ENCODE results near the gene SLC34A1.

SLC34A1 gene

GRCh38 chr5:177387405-177387804, 3.2 kb downstream of the SLC34A1 start:
- Histone ChIP-seq H3K9me2 (replicated peaks; ENCODE audit: insufficient read depth, low read length) (no peaks in the 10 kb centered on the region), H3K27ac (ENCODE audit: low read depth, low read length) (no peak overlapping the region), H3K36me3 (ENCODE audit: low read length) (no peaks in the 10 kb centered on the region), H2AFZ (ENCODE audit: low read depth, low read length, severe bottlenecking) (no peak overlapping the region), H3F3A (ENCODE audit: insufficient read depth) (0 out of 2 replicates have a peak, but pooled peaks cover 3% of the 10 kb centered on the region), H3K4me2 (ENCODE audit: low read depth, low read length, poor library complexity, severe bottlenecking) (peak overlapping the region; percentile 14), H4K20me1 (ENCODE audit: low read depth, low read length) (no peaks in the 10 kb centered on the region), H3K79me2 (ENCODE audit: insufficient read depth, low read length) (no peaks in the 10 kb centered on the region), H3K9me3 (ENCODE audit: insufficient read depth, low read length) (no peaks in the 10 kb centered on the region), H3K27me3 (ENCODE audit: low read length) (no peaks in the 10 kb centered on the region), H3K9ac (ENCODE audit: low read length) (no peak overlapping the region), H3K4me3 (ENCODE audit: insufficient read depth, low read length, poor library complexity, severe bottlenecking) (no peak overlapping the region)
- TF ChIP-seq CTCF (IDR thresholded peaks at IDR 0.05; ENCODE audit: insufficient read depth, low read length, poor library complexity, severe bottlenecking): no peak
- TF ChIP-seq EZH2phosphoT487 (conservative IDR thresholded peaks at IDR 0.05; ENCODE audit: low read length): no peak

GRCh38 chr5:177388521-177389052, 4.4 kb downstream of the SLC34A1 start:
- no peak overlapping the region for H2AFZ ChIP-seq (ENCODE audit: low read depth, low read length, severe bottlenecking)
- H3K9ac ChIP-seq (ENCODE audit: low read length): no peak overlapping the region
- no peaks in the 10 kb centered on the region for H3K79me2 ChIP-seq (ENCODE audit: insufficient read depth, low read length)
- H3K27me3 ChIP-seq (ENCODE audit: low read length): no peaks in the 10 kb centered on the region
- no peak overlapping the region for H3K27ac ChIP-seq (ENCODE audit: low read depth, low read length)
- H3F3A ChIP-seq (ENCODE audit: insufficient read depth): 0 out of 2 replicates have a peak, but pooled peaks cover 3% of the 10 kb centered on the region
- TF ChIP-seq EZH2phosphoT487 (conservative IDR thresholded peaks at IDR 0.05; ENCODE audit: low read length) (no peak), CTCF (IDR thresholded peaks at IDR 0.05; ENCODE audit: insufficient read depth, low read length, poor library complexity, severe bottlenecking) (no peak)
- no peak overlapping the region for H3K4me3 ChIP-seq (ENCODE audit: insufficient read depth, low read length, poor library complexity, severe bottlenecking)
- no peaks in the 10 kb centered on the region for H3K9me2 ChIP-seq (replicated peaks; ENCODE audit: insufficient read depth, low read length)
- H3K9me3 ChIP-seq (ENCODE audit: insufficient read depth, low read length): no peaks in the 10 kb centered on the region
- no peaks in the 10 kb centered on the region for H3K36me3 ChIP-seq (ENCODE audit: low read length)
- H4K20me1 ChIP-seq (ENCODE audit: low read depth, low read length): no peaks in the 10 kb centered on the region
- no peak overlapping the region for H3K4me2 ChIP-seq (ENCODE audit: low read depth, low read length, poor library complexity, severe bottlenecking)

GRCh38 chr5:177389241-177390169, 5.3 kb downstream of the SLC34A1 start:
- no peaks in the 10 kb centered on the region for H3K9me2 ChIP-seq (replicated peaks; ENCODE audit: insufficient read depth, low read length)

More at GRCh38 chr5:177389241-177390169, 5.3 kb downstream of the SLC34A1 start:
- Histone ChIP-seq H4K20me1 (ENCODE audit: low read depth, low read length) (no peaks in the 10 kb centered on the region), H3K27me3 (ENCODE audit: low read length) (no peaks in the 10 kb centered on the region), H3K27ac (ENCODE audit: low read depth, low read length) (no peak overlapping the region), H3K9me3 (ENCODE audit: insufficient read depth, low read length) (no peaks in the 10 kb centered on the region), H3K9ac (ENCODE audit: low read length) (no peak overlapping the region), H3K4me2 (ENCODE audit: low read depth, low read length, poor library complexity, severe bottlenecking) (no peak overlapping the region), H2AFZ (ENCODE audit: low read depth, low read length, severe bottlenecking) (no peak overlapping the region), H3K4me3 (ENCODE audit: insufficient read depth, low read length, poor library complexity, severe bottlenecking) (no peak overlapping the region), H3F3A (ENCODE audit: insufficient read depth) (0 out of 2 replicates have a peak, but pooled peaks cover 3% of the 10 kb centered on the region), H3K79me2 (ENCODE audit: insufficient read depth, low read length) (no peaks in the 10 kb centered on the region), H3K36me3 (ENCODE audit: low read length) (no peaks in the 10 kb centered on the region)
- TF ChIP-seq CTCF (IDR thresholded peaks at IDR 0.05; ENCODE audit: insufficient read depth, low read length, poor library complexity, severe bottlenecking) (no peak), EZH2phosphoT487 (conservative IDR thresholded peaks at IDR 0.05; ENCODE audit: low read length) (no peak)

All from SU-DHL-6 (cell line).